Neutrophil (primary cell): ENCODE results near the gene LRMDA.

Source experiments
- H3K27ac ChIP-seq: fragments of 200-600 bp; sonication (generic); 2 replicates; pipeline ENCODE4 v1.5.1; 2016; ENCODE audit warnings: mild to moderate bottlenecking, moderate library complexity
- H3K27me3 ChIP-seq: fragments of 200-600 bp; sonication (generic); 2 replicates; pipeline ENCODE4 v1.6.0; 2016; ENCODE audit warnings: mild to moderate bottlenecking
- H3K36me3 ChIP-seq: fragments of 200-600 bp; sonication (generic); 2 replicates; pipeline ENCODE4 v1.5.1; 2017
- H3K4me1 ChIP-seq, 2 experiments: fragments of 200-600 bp in 1 of 2; sonication (generic) in 1 of 2; 1 replicate in 1 of 2; 2 replicates in 1 of 2; pipeline versions ENCODE4 v1.5.1 to v1.6.1; 2013 to 2016; ENCODE audit warnings: low read depth in 1 of 2, low read length in 1 of 2, mild to moderate bottlenecking in 1 of 2, moderate library complexity in 1 of 2; ENCODE audit not compliant: control insufficient read depth in 1 of 2, insufficient read depth in 1 of 2
- H3K4me3 ChIP-seq, 2 experiments: fragments of 200-600 bp in 1 of 2; sonication (generic) in 1 of 2; 1 replicate in 1 of 2; 2 replicates in 1 of 2; pipeline ENCODE4 v1.5.1; 2013 to 2016; ENCODE audit warnings: low read depth in 1 of 2, low read length in 1 of 2, mild to moderate bottlenecking in 1 of 2, moderate library complexity in 1 of 2
- H3K9me3 ChIP-seq: fragments of 200-600 bp; sonication (generic); 2 replicates; pipeline ENCODE4 v1.5.1; 2016
- TF ChIP-seq, protein P1 (sequence below): fragments of 200-600 bp; sonication (generic); IDR thresholded peaks from 2 replicates; pipeline ENCODE4 v1.5.1; 2016; ENCODE audit warnings: antibody characterized with exemption

Gene LRMDA

DNA sequence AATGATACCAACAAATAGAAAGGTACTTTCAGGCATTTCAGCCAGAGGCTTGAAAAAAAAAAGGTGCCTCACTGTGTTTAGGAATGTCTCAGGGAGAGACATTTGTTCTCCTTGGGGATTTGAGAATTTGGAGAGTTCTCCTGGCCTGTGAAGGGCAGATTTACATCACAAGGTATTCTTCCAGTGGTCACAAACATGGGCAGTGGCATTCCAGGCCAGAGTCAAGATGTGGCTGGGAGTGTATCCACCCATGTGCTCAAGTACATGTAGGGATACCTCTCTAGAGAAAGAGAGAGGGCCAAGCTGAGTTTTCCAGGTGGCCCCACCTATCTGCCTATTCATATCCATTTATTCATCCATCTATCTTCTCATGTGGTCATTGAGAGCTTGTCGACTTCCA lies 253.8 kb downstream of the LRMDA start:
- Histone ChIP-seq H3K36me3 (no peaks in the 10 kb centered on the region), H3K4me1 (peaks cover 0 to 10% of the 10 kb centered on the region in 2 experiments), H3K27me3 (no peaks in the 10 kb centered on the region), H3K4me3 (no peak overlapping the region), H3K9me3 (no peaks in the 10 kb centered on the region), H3K27ac (no peak overlapping the region)
- TF ChIP-seq, protein P1, sequence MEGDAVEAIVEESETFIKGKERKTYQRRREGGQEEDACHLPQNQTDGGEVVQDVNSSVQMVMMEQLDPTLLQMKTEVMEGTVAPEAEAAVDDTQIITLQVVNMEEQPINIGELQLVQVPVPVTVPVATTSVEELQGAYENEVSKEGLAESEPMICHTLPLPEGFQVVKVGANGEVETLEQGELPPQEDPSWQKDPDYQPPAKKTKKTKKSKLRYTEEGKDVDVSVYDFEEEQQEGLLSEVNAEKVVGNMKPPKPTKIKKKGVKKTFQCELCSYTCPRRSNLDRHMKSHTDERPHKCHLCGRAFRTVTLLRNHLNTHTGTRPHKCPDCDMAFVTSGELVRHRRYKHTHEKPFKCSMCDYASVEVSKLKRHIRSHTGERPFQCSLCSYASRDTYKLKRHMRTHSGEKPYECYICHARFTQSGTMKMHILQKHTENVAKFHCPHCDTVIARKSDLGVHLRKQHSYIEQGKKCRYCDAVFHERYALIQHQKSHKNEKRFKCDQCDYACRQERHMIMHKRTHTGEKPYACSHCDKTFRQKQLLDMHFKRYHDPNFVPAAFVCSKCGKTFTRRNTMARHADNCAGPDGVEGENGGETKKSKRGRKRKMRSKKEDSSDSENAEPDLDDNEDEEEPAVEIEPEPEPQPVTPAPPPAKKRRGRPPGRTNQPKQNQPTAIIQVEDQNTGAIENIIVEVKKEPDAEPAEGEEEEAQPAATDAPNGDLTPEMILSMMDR: no peak

GRCh38 chr10:75688506-75689300 lies 257.3 kb downstream of the LRMDA start:
- TF ChIP-seq, protein P1: no peak

GRCh38 chr10:75693489-75693888 lies 262.1 kb downstream of the LRMDA start:
- Histone ChIP-seq H3K36me3 (no peaks in the 10 kb centered on the region), H3K9me3 (no peaks in the 10 kb centered on the region)
- TF ChIP-seq, protein P1: no peak

More at GRCh38 chr10:75688506-75689300, 257.3 kb downstream of the LRMDA start:
- H3K4me1 ChIP-seq: peaks cover 0 to 10% of the 10 kb centered on the region in 2 experiments
- H3K27me3 ChIP-seq: no peaks in the 10 kb centered on the region
- no peak overlapping the region for H3K4me3 ChIP-seq
- no peaks in the 10 kb centered on the region for H3K36me3 ChIP-seq
- no peak overlapping the region for H3K27ac ChIP-seq
- no peaks in the 10 kb centered on the region for H3K9me3 ChIP-seq

GRCh38 chr10:75694269-75694668 lies 262.8 kb downstream of the LRMDA start:
- H3K9me3 ChIP-seq: no peaks in the 10 kb centered on the region
- H3K4me1 ChIP-seq: peaks cover 0 to 3% of the 10 kb centered on the region in 2 experiments
- TF ChIP-seq, protein P1: no peak
- H3K27ac ChIP-seq: no peak overlapping the region
- no peak overlapping the region for H3K4me3 ChIP-seq
- H3K36me3 ChIP-seq: no peaks in the 10 kb centered on the region
- no peaks in the 10 kb centered on the region for H3K27me3 ChIP-seq

More at GRCh38 chr10:75693489-75693888, 262.1 kb downstream of the LRMDA start:
- no peak overlapping the region for H3K4me3 ChIP-seq
- H3K27ac ChIP-seq: no peak overlapping the region
- H3K27me3 ChIP-seq: no peaks in the 10 kb centered on the region
- peaks cover 0 to 11% of the 10 kb centered on the region in 2 experiments for H3K4me1 ChIP-seq

DNA sequence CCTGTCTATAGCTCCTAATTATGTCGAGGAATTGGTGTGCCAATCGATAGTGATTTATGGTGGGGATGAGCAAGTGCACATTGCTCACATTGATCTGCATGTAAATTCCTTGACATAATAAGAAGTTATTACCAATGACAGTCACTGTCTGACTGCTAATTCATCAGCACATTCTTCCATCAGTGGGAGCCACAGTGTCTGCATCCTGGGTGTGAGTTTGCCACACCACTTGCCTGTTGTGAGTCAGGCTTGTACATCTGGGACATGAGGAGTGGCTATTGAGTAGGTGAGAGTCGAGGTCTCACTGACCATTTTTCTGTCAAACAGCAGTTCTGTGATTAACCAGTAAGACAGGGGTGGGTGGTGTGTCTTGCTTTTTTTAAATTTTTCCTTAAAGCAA lies 263.4 kb downstream of the LRMDA start:
- no peaks in the 10 kb centered on the region for H3K36me3 ChIP-seq

More for the DNA sequence above, 263.4 kb downstream of the LRMDA start:
- Histone ChIP-seq H3K4me3 (no peak overlapping the region), H3K27me3 (no peaks in the 10 kb centered on the region), H3K27ac (no peak overlapping the region), H3K9me3 (no peaks in the 10 kb centered on the region), H3K4me1 (peaks cover 0 to 3% of the 10 kb centered on the region in 2 experiments)
- TF ChIP-seq, protein P1: no peak
